Activated naive CD4-positive, alpha-beta T cell treated with Interleukin-2 at 50 U/mL for 16 hours (primary cell): ENCODE measurements around the gene ADGRB3.
"Not testable (repeated sequence)": the region's sequence is repeated elsewhere in the genome, so short reads cannot be mapped to it uniquely, and the experiment has no call there.

ENCODE experiments used
- DNase-seq: peaks from one replicate; pipeline ENCODE4 v3.0.0-alpha.2; 2020

Gene ADGRB3

DNA sequence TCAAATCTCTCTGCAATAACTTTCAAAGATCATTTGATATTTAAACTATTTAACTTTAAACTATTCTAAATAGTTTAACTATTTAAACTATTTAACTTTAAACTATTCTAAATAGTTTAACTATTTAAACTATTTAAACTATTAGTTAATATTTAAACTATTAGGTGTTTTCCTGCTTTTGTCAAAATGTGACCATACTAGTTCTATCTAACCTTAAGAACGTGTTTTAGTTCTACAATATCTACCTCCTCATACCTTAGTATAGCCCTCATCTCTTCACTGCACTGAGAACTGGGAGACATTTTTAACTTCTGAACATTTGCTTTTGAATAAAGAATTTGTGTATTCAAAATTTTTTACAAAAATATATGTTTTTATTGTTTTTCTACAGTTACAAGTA, 429.1 kb downstream of the ADGRB3 start:
- no peak for DNase-seq

DNA sequence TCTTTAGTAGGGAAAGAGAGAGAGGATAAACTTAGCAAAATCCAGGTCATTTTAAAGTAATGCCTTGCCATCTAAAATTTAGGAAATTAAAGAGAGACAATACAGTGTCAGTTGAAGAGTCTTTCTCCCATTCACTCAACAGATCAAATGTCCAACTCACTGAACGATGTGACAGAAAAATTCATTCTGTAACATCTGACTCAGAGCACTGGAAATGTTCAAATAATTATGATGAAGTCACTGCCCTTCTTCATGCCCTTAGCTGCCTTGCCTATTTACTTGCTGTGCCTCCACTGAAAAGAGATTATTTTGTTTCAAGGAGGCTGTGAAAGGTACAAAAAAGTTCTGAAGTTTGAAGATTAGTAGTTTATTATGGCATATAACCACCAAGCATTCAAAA, 434.8 kb downstream of the ADGRB3 start:
- no peak for DNase-seq

- DNase-seq = no peak
Measured at GRCh38 chr6:69072796-69073195, 437.7 kb downstream of the ADGRB3 start.

DNA sequence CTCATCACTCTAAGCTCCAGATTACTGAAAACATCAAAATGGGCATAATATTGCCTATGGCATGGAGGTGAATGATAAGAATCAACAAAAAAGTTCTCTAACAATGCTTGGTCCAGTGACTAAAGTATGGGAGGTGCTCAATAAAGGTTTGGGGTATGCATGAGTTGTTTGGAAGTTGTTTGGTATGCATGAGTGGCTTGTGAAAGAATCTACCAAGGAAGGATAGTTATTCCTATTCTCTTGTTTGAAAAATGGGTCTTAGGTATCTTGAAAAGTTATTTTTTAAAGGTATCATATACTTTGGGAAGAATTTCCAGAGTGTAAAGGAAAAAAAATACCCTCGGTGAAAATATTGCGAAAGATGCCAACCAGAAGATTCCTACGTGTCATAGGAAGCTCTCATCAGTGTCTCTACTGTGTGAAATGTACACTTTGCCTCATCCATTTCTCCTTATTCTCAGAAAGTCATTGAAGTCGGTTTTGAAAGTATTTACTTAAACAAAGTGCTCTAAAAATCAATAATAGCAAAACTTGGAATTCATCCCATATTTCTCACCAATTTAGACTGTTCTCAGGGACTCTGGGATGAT, 449.8 kb downstream of the ADGRB3 start:
- DNase-seq = no peak

- no peak for DNase-seq
Measured at GRCh38 chr6:69086689-69087088, 451.6 kb downstream of the ADGRB3 start.

GRCh38 chr6:69089539-69089938, 454.5 kb downstream of the ADGRB3 start:
- DNase-seq = no peak

GRCh38 chr6:69090132-69090531, 455.1 kb downstream of the ADGRB3 start:
- DNase-seq = no peak

DNA sequence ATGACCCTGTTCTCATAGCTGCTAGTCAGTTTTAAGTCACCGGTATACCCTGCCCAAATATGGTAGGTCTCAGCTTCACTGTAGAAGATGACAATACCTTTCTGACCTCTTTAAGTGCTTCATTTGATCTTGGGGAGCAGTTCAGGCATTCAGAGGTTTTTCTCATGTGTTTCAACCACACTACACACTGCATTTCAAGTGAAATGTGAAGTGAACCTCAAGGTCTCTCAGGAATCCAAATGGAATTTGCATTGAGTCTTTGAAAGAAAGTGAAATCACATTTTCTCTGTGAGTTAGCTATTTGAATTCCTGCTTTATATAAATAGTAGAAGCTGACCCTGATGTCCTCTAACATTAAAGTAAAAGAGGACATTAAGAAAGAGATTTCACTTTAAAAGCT, 461.6 kb downstream of the ADGRB3 start:
- no peak for DNase-seq

DNA sequence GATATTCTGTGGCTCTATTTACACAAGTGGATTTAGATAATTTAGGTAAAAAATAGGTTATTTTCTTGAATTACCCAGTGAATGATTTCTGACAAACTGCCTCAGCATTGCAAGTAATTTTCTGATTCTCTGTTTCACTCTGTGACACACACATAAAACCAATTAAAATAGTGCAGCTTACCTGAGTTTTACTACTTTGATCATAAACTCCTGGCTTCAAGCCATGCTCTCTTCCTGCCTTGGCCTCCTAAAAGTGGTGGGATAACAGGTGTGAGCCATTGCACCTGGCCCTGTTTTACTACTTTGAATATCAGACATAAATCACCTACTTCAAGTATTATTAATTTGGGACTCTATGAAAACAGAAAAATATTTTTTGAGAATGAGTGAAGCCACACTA, 462.9 kb downstream of the ADGRB3 start:
- DNase-seq = no peak

DNA sequence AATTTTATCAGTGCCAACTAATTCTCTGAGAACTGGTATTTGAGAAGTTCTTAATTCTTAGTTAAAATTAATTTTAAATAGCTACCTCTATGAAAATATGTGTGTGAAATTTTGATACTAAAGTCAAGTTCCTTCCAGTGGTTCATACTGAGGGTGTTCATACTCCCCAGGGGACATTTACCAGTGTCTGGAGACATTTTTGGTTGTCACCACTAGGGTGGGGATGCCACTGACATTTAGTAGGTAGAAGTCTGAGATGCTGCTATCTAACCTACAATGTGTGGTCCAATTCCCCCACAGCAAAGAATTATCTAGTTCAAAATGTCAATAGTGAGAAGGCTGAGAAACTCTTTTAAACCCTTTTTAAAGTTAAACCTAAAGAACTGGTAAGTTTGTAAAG, 463.8 kb downstream of the ADGRB3 start:
- no peak for DNase-seq

DNA sequence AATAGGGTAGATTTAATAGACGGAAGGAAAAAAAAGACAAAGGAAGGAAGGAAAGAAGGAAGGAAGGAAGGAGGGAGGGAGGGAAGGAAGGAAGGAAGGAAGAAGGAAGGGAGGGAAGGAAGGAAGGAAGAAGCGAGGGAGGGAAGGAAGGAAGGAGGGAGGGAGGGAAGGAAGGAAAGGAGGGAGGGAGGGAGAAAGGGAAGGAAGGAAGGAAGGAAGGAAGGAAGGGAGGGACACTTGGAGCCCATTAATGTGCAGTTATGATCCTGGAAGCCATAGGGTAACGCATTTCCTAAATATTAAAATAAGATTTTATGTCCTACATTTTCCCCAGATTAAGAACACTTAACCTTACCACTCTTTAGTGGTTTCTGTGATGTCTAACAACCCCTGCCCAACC, 465.7 kb downstream of the ADGRB3 start:
- DNase-seq = no peak

- DNase-seq = no peak
Measured at GRCh38 chr6:69102416-69102815, 467.3 kb downstream of the ADGRB3 start.

- DNase-seq = no peak
Measured at GRCh38 chr6:69105288-69105687, 470.2 kb downstream of the ADGRB3 start.

- DNase-seq = no peak
Measured at GRCh38 chr6:69106511-69106910, 471.4 kb downstream of the ADGRB3 start.

DNA sequence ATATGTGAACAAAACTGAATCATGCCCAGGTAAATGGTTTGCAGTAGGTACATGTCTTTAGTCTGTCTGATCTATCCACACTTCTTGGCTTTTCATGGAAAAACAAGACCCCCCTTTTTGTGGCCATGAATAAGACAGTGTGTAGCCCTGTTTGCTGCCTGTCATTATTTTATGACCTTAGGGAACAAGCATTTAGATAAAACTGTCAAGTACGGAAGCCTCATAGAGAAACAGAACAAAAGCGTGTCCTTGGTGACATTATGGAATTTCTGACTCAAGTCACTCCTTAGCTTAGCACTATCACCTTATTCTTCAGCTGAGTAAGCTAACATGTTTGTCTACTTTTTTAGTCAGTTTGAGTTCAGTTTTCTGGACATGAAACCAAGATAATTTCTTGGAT, 476.2 kb downstream of the ADGRB3 start:
- no peak for DNase-seq

GRCh38 chr6:69116658-69117057, 481.6 kb downstream of the ADGRB3 start:
- DNase-seq = no peak

GRCh38 chr6:69121461-69122406, 486.7 kb downstream of the ADGRB3 start:
- not testable (repeated sequence) for DNase-seq

DNA sequence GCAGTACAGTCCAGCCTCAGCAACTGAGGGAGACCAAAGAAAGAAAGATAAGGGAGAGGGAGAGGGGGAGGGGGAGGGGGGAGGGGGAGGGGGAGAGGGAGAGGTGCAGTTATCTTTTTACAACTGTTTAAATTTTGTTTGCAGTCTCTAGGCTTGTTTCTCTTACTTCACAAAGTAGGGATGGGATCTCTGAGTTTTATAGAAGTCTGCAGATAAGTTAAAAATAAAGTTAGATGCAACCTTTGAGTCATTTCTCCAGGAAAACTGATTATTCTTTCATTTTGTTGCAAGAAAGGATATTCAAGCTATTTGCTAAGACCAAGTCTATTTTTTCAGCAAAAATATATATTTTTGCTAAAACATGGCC, 487.3 kb downstream of the ADGRB3 start:
- DNase-seq = no peak

DNA sequence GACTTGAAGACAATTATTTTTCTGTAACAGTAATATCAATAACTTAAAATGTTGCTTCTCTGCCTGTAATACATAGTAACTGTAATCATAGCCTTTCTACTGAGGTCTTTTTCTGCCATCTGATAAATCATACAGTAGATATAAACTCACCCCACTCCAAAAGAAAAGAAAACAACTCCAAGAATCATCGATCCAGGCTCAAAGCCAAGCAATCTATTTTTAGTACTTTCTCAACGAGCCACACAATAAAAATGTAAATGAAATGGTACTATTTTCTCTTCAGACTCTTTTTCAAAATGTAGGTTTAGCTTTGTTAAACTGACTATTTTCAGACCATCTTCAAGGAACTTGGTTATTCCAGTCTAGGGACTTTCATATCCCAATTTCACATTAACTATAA, 493.3 kb downstream of the ADGRB3 start:
- DNase-seq = no peak

DNA sequence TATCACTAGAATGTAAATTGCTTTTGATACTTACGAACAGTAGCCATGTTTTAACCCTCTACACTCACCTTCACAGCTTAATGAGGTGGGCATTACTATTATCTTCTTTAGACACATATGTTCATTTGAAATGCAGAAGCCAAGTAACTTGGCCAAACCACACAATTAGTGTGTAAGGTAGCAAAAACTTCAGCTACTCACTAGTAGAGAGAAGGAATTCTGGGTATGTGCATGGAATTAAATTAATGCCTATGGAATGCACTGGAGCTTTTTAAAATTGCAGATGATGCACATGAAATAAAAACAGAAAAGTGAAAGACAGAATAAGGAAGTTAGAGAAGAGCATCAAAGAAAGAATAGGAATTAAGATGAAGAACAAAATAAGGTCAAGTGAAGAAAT, 494.0 kb downstream of the ADGRB3 start:
- no peak for DNase-seq

DNA sequence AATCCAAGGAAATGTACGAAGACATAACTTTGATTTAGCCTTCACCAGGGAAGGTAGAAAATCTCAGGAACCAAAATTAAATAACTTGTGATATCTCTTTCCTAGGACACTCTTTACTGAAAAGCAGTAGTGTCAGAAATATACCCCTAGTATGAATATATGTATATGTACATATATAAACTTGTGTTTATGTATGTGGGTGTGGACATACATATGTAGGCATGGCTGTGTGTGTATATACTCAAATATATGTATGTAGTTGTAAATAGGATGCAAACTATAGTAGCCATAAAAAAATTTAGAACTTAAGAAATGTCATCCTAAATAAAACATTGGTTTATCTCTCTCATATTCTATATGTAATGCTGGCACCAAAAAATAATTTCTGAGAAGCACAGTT, 500.8 kb downstream of the ADGRB3 start:
- no peak for DNase-seq

GRCh38 chr6:69138148-69138547, 503.1 kb downstream of the ADGRB3 start:
- no peak for DNase-seq

DNA sequence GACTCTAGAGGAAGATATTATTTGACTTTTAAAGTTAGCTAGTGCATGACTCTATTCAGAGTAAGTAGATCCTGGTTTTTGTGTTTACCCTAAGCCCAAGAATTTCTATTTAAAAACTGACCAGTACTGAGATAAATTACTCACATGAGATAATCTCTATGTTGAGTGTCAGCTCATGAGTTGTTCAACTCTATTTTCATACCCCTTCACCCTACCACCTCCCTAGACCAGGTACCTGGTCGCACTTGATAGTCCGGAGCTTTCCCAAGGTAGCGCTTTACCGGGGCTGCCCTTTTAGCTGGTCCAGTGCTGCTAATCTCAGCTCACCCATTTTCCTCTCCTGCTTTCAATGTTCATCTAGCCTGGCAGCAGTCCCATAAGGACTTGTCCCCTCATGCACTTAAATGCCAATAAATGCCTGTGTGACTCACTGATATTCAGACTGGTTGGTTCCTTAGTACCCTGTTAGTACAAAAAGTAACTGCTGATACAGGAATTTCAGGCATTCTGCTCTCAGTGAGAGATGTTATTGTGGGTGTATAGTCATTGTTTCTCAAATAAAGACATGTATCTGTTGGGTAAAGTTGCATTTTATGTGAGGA, 503.9 kb downstream of the ADGRB3 start:
- no peak for DNase-seq

DNA sequence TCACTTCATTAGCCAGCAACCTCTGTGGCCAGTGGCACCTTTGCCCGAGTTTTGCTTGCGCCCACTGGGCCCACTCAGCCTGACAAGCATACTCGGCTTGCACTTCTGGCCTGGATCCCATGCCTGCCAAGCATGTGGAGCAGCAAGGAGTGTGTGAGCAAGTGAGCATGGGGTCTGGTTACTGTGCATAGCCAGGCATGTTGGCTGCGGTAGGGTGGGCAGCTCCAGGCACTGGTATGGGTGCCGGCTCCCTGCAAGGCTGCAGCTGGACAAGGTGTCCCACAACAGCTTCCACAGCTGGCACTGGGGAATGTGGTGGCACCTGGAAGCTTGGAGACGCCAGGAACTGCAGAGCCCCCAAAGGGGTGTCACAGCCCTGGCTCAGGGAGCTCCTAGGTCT, 510.0 kb downstream of the ADGRB3 start:
- DNase-seq = no peak
